AG09309 (cell line): ENCODE measurements around the gene CFAP206.

ENCODE experiments used
- DNase-seq: peaks from one replicate; pipeline ENCODE4 v3.0.0-alpha.2; 2010; ENCODE audit warnings: low read depth
- H3K4me3 ChIP-seq: 2 replicates; pipeline ENCODE4 v1.5.1; 2011; ENCODE audit warnings: mild to moderate bottlenecking, low read depth, low read length, moderate library complexity; ENCODE audit not compliant: control insufficient read depth
- CTCF ChIP-seq: IDR thresholded peaks from 2 replicates; pipeline ENCODE4 v1.5.1; 2011; ENCODE audit warnings: mild to moderate bottlenecking, low read depth, low read length, inconsistent platforms; ENCODE audit not compliant: insufficient read depth, control insufficient read depth; ENCODE audit errors: missing control alignments

Gene CFAP206

DNA sequence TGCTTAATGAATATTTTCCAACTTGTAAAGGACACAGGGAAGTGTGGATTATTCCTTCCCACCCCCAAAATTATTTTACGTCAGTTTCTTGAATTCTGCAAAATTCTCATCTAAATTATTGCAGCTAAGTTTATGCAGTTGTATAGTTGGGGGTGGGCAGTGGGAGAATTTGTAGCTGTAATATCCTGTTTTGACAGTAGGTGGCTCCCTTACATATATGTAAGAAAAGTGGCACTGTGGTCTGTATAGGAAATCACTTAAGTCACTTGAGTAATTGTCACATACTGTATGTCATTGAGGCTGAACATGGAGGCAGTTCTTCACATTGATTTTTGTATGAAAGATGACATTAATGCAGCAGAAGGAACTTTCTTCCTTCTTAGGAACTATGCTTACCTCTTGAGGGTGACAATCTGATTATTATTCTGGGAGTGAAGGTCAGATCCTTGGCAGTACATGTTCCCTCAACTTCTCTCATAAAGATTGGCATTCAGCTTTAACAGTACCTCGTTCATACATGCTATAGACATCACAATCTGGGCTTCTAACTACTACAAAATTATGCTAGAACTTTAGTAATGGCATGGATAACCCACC, 14.6 kb upstream of the CFAP206 start:
- H3K4me3 ChIP-seq = no peak overlapping the region
- peak; percentile 20 for DNase-seq
- TF ChIP-seq CTCF = peak; percentile 59

GRCh38 chr6:87395431-87395830, 12.3 kb upstream of the CFAP206 start:
- H3K4me3 ChIP-seq = no peak overlapping the region
- no peak for DNase-seq
- TF ChIP-seq CTCF = no peak

- no peak for TF ChIP-seq CTCF
- no peak for DNase-seq
- H3K4me3 ChIP-seq = no peak overlapping the region
These were observed 11.0 kb upstream of the CFAP206 start for GRCh38 chr6:87396595-87397392.

DNA sequence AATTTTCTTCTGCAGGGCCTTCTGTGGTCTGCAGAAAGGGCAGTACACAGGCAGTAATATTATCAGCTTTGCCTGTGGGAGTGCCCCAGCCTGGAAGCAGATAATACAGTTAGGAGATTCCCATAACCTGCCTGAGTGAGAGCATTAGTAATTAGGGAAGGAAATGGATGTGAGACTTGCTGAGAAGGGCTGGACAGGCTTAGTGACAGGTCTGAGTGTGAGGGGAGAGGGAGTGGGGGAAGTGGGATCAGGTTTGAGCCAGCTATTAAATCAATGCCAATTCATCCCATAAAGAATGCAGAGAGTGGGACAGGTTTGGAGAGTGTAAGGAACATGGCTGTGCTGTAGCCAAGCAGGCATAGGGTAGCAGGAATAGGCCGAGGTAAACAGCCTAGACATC, 10.1 kb upstream of the CFAP206 start:
- no peak for DNase-seq
- TF ChIP-seq CTCF = no peak
- H3K4me3 ChIP-seq = no peak overlapping the region

- no peak for DNase-seq
- H3K4me3 ChIP-seq = no peak overlapping the region
- no peak for TF ChIP-seq CTCF
These were observed 5.9 kb upstream of the CFAP206 start for GRCh38 chr6:87401832-87402231.

GRCh38 chr6:87407561-87407900, 241 bp upstream of the CFAP206 start:
- DNase-seq = no peak
- H3K4me3 ChIP-seq = peak overlapping the region; percentile 93
- no peak for TF ChIP-seq CTCF
